Astrocyte (in vitro differentiated cells and primary cell): Measurements from ENCODE around the gene NFATC3.

ENCODE experiments used
- EZH2 ChIP-seq: IDR thresholded peaks from 2 replicates; pipeline ENCODE4 v1.6.1; 2012; ENCODE audit warnings: mild to moderate bottlenecking, low read length, inconsistent platforms; ENCODE audit not compliant: insufficient read depth
- TF ChIP-seq, protein P1 (sequence below): IDR thresholded peaks from 2 replicates; pipeline ENCODE4 v1.5.1; 2011; ENCODE audit warnings: low read depth, mild to moderate bottlenecking, inconsistent platforms, low read length, moderate library complexity; ENCODE audit not compliant: insufficient read depth

- TF ChIP-seq, protein P1, sequence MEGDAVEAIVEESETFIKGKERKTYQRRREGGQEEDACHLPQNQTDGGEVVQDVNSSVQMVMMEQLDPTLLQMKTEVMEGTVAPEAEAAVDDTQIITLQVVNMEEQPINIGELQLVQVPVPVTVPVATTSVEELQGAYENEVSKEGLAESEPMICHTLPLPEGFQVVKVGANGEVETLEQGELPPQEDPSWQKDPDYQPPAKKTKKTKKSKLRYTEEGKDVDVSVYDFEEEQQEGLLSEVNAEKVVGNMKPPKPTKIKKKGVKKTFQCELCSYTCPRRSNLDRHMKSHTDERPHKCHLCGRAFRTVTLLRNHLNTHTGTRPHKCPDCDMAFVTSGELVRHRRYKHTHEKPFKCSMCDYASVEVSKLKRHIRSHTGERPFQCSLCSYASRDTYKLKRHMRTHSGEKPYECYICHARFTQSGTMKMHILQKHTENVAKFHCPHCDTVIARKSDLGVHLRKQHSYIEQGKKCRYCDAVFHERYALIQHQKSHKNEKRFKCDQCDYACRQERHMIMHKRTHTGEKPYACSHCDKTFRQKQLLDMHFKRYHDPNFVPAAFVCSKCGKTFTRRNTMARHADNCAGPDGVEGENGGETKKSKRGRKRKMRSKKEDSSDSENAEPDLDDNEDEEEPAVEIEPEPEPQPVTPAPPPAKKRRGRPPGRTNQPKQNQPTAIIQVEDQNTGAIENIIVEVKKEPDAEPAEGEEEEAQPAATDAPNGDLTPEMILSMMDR = no peak
- TF ChIP-seq EZH2 = no peak
These were observed 8.6 kb upstream of the NFATC3 start for GRCh38 chr16:68076560-68076959.
